Fibroblast of skin of left quadriceps (primary cell): ENCODE data around the gene QRICH2.
"Not testable (repeated sequence)": the region's sequence is repeated elsewhere in the genome, so short reads cannot be mapped to it uniquely, and the experiment has no call there.

ENCODE experiments used
- DNase-seq, 2 experiments: peaks; one replicate each; pipeline ENCODE4 v3.0.0-alpha.2; 2013; ENCODE audit warnings: low read depth in 2 of 2

QRICH2 gene

DNA sequence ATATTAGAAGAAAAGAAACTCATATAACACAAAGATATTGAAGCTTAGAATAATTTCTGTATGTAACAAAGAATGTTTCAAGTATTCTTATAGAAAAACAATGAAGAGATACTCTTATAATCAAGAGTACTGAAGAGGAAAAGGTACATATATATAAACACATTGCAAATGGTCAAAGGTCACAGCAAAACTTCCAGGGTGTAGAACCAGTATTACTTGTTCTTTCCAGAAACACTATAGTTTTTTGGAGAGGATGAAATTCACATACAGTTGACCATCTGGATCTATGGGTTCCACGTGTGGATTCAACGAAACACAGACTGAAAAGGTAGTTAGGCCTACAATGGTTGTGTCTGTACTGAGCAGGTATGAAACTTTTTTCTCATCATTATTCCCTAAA lies 23.0 kb upstream of the QRICH2 start:
- DNase-seq, result no peak

DNA sequence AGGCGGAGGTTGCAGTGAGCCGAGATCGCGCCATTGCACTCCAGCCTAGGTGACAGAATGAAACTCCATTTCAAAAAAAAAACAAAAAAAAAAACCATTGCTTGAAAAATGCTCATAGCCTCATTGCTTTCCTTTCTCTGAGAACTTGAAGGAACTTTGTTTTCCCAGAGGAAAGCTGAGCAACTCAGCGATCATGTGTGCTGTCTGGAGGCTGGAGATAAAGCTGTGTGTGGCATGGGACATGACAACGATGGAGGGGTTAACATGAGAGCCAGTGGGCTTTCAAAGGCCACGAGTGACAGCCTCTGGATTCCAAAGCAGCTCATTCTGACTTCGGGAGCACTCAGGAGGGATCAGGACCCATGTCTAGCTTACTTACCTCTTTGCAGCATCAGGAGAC lies 21.6 kb upstream of the QRICH2 start:
- DNase-seq, result no peak

DNA sequence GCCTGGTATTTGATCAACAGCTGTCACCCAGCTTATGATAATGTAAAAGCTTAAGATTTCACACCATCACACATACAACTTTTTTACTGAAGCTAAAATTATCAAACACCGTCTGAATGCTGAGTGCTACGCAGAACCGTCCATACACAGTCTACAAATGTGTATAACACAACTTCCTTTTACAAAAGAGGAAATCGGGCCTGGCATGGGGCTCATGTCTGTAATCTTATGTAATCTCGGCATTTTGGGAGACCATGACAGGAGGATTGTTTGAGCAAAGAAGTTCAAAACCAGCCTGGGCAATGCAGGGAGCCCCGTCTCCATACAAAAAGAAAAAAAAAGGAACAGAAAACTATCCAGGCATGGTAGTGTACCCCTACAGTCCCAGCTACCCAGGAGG lies 19.6 kb upstream of the QRICH2 start:
- DNase-seq, result no peak

DNA sequence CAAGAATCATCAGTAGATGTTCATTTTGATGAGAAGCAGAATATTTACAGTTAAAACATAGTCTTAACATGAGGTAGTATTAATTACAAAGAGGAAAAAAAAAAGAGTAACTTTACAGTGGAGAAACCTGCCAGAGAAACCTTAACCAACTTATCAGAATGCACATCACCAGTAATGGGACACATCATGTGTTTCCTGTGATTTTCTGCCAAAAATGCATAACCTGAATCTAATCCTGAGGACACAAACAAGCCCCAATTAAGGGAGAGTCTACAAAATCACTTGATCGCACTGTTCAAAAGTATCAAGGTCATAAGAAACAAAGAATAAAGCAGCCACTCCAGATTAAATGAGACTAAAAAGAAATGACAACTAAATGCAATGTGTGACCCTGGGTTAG lies 18.2 kb upstream of the QRICH2 start:
- DNase-seq, result no peak

- DNase-seq, result no peak
Observed at GRCh38 chr17:76318586-76318985, 10.5 kb upstream of the QRICH2 start.

GRCh38 chr17:76317535-76317934 lies 9.5 kb upstream of the QRICH2 start:
- no peak for DNase-seq

DNA sequence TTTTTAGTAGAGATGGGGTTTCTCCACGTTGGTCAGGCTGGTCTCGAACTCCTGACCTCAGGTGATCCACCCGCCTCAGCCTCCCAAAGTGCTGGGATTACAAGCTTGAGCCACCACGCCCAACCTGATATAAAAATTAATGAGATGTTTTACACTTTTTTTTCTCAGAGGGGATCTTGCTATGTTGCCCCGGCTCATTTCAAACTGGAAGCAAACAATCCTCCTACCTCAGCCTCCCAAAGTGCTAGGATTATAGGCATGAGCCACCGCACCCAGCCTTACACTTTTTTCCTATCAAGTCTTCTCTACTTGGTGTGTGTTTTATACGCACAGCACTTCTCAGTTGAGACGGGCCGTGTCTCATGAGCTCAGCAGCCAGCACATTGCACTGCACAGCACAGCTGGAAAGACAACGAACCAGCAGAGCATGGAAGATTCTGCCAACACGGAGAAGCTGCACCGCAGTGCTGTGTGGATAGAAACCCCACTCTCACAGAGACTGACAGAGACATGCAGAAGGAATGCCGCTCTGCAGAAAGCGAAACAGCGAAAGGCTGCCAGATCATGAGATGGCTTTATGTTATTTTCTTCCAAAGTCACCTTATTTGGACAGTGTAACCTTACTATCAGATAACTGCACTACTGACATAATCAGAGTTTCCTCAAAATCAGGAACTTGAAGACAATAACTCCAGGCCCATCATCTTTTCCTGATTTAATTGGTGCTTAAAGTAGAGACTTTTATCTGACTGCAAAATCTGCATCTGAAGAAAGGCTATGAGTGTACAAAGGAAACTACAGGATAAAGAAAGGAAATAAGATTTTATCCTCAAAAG lies 6.5 kb upstream of the QRICH2 start:
- DNase-seq, result no peak

GRCh38 chr17:76312735-76313134 lies 4.7 kb upstream of the QRICH2 start:
- no peak for DNase-seq

DNA sequence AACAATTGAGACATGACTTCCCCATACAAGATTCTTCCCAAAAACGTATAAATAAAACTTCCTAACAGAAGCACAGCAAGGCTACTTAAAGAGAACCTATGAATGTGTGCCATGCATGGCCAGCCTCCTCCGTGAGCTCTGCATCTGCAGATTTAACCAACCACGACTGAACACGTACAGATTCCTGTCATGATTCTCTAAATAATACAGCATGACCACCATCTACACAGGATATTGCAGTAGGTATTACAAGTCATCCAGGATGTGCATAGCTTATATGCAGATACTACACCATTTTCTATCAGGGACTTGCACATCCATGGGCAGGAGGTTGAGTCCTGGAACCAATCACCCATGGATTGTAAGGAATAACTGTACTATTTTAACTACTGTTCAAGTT lies 1.4 kb upstream of the QRICH2 start:
- DNase-seq, result no peak

GRCh38 chr17:76307299-76307965 lies 644 bp downstream of the QRICH2 start:
- no peak for DNase-seq

GRCh38 chr17:76305135-76305454 lies 3.0 kb downstream of the QRICH2 start:
- DNase-seq, result not testable (repeated sequence)

- DNase-seq, result no peak
Observed at GRCh38 chr17:76304226-76305134, 3.6 kb downstream of the QRICH2 start.

DNA sequence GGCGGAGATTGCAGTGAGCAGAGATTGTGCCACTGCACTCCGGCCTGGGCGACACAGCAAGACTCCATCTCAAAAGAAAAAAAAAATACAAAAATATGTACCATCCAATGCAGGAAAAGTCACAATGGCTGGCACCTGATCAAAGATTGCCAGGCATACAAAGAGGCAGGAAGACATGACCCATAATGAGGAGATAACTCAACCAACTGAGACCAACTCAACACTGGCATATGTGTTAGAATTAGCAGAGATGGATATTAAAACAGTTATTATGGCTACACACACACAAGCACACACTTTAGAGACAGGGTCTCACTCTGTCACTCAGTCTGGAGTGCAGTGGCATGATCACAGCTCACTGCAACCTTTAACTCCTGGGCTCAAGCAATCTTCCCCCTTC lies 10.6 kb downstream of the QRICH2 start:
- no peak for DNase-seq

- no peak for DNase-seq
Observed at GRCh38 chr17:76296889-76297288, 11.2 kb downstream of the QRICH2 start.

DNA sequence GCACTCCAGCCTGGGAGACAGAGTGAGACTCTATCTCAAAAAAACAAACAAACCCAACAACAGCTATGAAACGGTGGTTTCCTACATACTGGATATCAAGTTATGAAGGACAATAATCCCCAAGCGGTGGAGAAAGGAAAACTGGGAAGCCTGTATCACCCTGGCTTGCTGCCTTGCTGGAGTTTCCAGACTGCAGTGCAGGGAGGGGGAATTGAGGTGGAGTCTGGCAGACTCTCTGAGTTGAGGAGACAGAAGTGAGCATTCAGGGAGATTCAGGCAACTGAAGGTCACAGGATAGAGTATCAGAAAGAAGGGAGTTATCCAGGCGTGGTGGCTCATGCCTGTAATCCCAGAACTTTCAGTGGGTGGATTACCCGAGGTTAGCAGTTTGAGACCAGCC lies 11.9 kb downstream of the QRICH2 start:
- DNase-seq, result no peak

- no peak for DNase-seq
Observed at GRCh38 chr17:76293106-76293505, 15.0 kb downstream of the QRICH2 start.

- no peak for DNase-seq
Observed at GRCh38 chr17:76292567-76292966, 15.5 kb downstream of the QRICH2 start.

DNA sequence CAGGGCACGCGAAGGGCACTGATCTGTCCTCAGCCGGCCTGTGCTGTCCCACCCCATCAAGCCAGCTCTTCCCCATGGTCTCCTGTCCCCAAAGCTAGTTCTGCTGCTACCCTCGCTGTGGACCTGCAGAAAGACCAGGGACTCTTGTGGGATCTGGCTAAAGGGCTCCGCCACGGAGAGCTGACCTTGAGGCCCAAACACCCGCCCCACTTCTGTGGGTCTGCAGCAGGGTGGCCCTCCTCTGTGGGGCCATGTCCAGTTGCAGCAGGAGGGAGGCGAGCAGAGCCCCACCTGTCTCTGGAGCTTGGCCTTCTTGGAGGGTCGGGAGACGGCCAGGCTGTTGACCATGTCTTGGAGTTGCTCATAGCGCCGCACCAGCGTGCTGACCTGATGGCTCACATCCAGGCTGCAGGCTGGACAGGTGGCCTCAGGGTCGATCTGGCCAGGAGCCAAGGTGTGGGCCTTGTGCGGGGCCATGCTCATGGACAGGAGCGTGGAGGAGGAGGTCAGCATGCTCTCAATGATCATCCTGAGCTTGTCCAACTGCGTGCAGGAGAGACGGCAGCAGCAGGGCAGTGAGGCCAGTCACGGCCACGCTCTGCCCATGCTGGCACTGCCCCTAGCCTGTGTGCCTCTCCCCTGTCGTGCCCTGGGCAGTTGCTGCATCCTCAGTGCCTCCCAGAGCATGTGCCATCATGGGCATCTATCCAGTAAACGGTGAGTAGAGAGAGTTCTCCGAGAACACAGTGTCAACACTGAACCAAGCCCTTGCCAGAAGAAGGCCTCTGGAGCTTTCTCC lies 26.3 kb downstream of the QRICH2 start:
- no peak for DNase-seq

GRCh38 chr17:76280650-76281049 lies 27.4 kb downstream of the QRICH2 start:
- no peak for DNase-seq

- DNase-seq, result no peak
Observed at GRCh38 chr17:76279742-76280287, 28.3 kb downstream of the QRICH2 start.
